ENCODE measurements around the gene TMEM119. TPM values are rescaled to one million over a fixed set of nuclear protein-coding genes. Genes with fewer than 3 reads are reported as not detected.

TMEM119 gene
- total and polyA plus RNA-seq, 9 of the 15 experiments (the other 6 are each of a cell fraction or from before 2014, with no cell fraction given): 0.18 TPM; not detected in 8

GRCh38 chr12:108582978-108583770 lies 14.7 kb downstream of the TMEM119 start:
- DNase-seq (ENCODE audit: extremely low read depth in 1 of 4, low spot score in 3 of 4) (no peak), ATAC-seq (no peak), FAIRE-seq (no peak)
- BruUV-seq (replicated peaks): no TSS peak
- no peak overlapping the region for H3K4me3 ChIP-seq
- peaks cover 0 to 5% of the 10 kb centered on the region in 2 experiments; a peak in 1 of 5 replicates for H3K4me1 ChIP-seq (replicated peaks in 1 of 2; ENCODE audit: control insufficient read depth in 2 of 2, insufficient read depth in 2 of 2, low read length in 2 of 2)
- no peaks in the 10 kb centered on the region for H3K79me2 ChIP-seq (ENCODE audit: control insufficient read depth, insufficient read depth, low read length)
- WGBS (ENCODE audit: insufficient coverage, low coverage, missing lambda C conversion rate): 2% methylated on average over 10 of the region's 10 CpGs
- H3K9ac ChIP-seq (ENCODE audit: insufficient read depth in 1 of 2, low read depth in 2 of 2, low read length in 2 of 2): peak overlapping the region in 1 of 2 experiments; percentile 62; a peak in 1 of 4 replicates
- no peaks in the 10 kb centered on the region; the same call in 1 of the 2 replicates for H4K20me1 ChIP-seq (replicated peaks; ENCODE audit: control insufficient read depth, insufficient read depth, low read length)
- in situ Hi-C loops (cut with MboI): no loop called here
- TF ChIP-seq SMAD3 (CRISPR knock-in tag; conservative IDR thresholded peaks at IDR 0.05): no peak
- TF ChIP-seq NFIC (IDR thresholded peaks at IDR 0.05): no peak
- peaks cover 2 to 46% of the 10 kb centered on the region in 2 experiments; a peak in 4 of 5 replicates for H3K27me3 ChIP-seq (ENCODE audit: control insufficient read depth in 2 of 2, insufficient read depth in 2 of 2, low read length in 2 of 2)
- ChIA-PET CTCF (ENCODE audit: low intra/inter-chr PET ratio) (no interaction called here), POLR2A (interaction anchor here (1.1 kb wide), 1 partner anchor 129 kb away, joined by 3 read pairs; no protein-coding TSS in a partner anchor)
- no peak overlapping the region for H3K27ac ChIP-seq (ENCODE audit: extremely low read depth, low read depth, low read length)
- no peaks in the 10 kb centered on the region for H3K9me1 ChIP-seq (ENCODE audit: control insufficient read depth, insufficient read depth, low read length)
- intact Hi-C loops (cut with micrococcal nuclease): no loop called here
- no peak overlapping the region for H3K4me2 ChIP-seq (ENCODE audit: insufficient read depth, low read length)
- no peaks in the 10 kb centered on the region for H3K36me3 ChIP-seq (ENCODE audit: control insufficient read depth, insufficient read depth, low read length)
- no peaks in the 10 kb centered on the region for H3K9me3 ChIP-seq (replicated peaks; ENCODE audit: control insufficient read depth, insufficient read depth, low read depth, low read length)
- no peak overlapping the region for H2AFZ ChIP-seq (ENCODE audit: low read depth, low read length)

- POLR2A ChIA-PET: interaction anchor here (1.1 kb wide), 1 partner anchor 128 kb away, joined by 3 read pairs; no protein-coding TSS in a partner anchor
- intact Hi-C loops (cut with micrococcal nuclease) (no loop called here), in situ Hi-C loops (cut with MboI) (no loop called here)
- H3K27ac ChIP-seq (ENCODE audit: extremely low read depth, low read depth, low read length): no peak overlapping the region
- CTCF ChIA-PET (ENCODE audit: low intra/inter-chr PET ratio): no interaction called here
- H3K36me3 ChIP-seq (ENCODE audit: control insufficient read depth, insufficient read depth, low read length): no peaks in the 10 kb centered on the region
- no peak overlapping the region for H3K9ac ChIP-seq (ENCODE audit: insufficient read depth in 1 of 2, low read depth in 2 of 2, low read length in 2 of 2)
- no peak overlapping the region for H3K4me3 ChIP-seq
- BruUV-seq (replicated peaks): no TSS peak
- no peak overlapping the region for H3K4me2 ChIP-seq (ENCODE audit: insufficient read depth, low read length)
- no peak for ATAC-seq
- no peaks in the 10 kb centered on the region for H3K79me2 ChIP-seq (ENCODE audit: control insufficient read depth, insufficient read depth, low read length)
- 1% methylated on average over 9 of the region's 9 CpGs for WGBS (ENCODE audit: insufficient coverage, low coverage, missing lambda C conversion rate)
- no peak overlapping the region for H2AFZ ChIP-seq (ENCODE audit: low read depth, low read length)
- peaks cover 0 to 5% of the 10 kb centered on the region in 2 experiments; a peak in 1 of 5 replicates for H3K4me1 ChIP-seq (replicated peaks in 1 of 2; ENCODE audit: control insufficient read depth in 2 of 2, insufficient read depth in 2 of 2, low read length in 2 of 2)
- H3K9me1 ChIP-seq (ENCODE audit: control insufficient read depth, insufficient read depth, low read length): no peaks in the 10 kb centered on the region
- H4K20me1 ChIP-seq (replicated peaks; ENCODE audit: control insufficient read depth, insufficient read depth, low read length): no peaks in the 10 kb centered on the region; the same call in 1 of the 2 replicates
- FAIRE-seq: no peak
- no peak for DNase-seq (ENCODE audit: extremely low read depth in 1 of 4, low spot score in 3 of 4)
- peaks cover 2 to 42% of the 10 kb centered on the region in 2 experiments; a peak in 4 of 5 replicates for H3K27me3 ChIP-seq (ENCODE audit: control insufficient read depth in 2 of 2, insufficient read depth in 2 of 2, low read length in 2 of 2)
- no peaks in the 10 kb centered on the region for H3K9me3 ChIP-seq (replicated peaks; ENCODE audit: control insufficient read depth, insufficient read depth, low read depth, low read length)
- no peak for TF ChIP-seq ZNF121 (CRISPR knock-in tag; conservative IDR thresholded peaks at IDR 0.05)
- no peak for TF ChIP-seq STAG1 (CRISPR knock-in tag; IDR thresholded peaks at IDR 0.05; ENCODE audit: borderline replicate concordance)
- TF ChIP-seq ZNF57 (CRISPR knock-in tag; IDR thresholded peaks at IDR 0.05): no peak
- TF ChIP-seq HDAC8 (tag; IDR thresholded peaks at IDR 0.05): no peak
- no peak for TF ChIP-seq CLOCK (CRISPR knock-in tag; IDR thresholded peaks at IDR 0.05; ENCODE audit: borderline replicate concordance)
- no peak for TF ChIP-seq NELFE (IDR thresholded peaks at IDR 0.05; ENCODE audit: insufficient read depth, insufficient read length)
- TF ChIP-seq ZNF76 (CRISPR knock-in tag; IDR thresholded peaks at IDR 0.05; ENCODE audit: borderline replicate concordance): no peak
- no peak for TF ChIP-seq CHD4 (IDR thresholded peaks at IDR 0.05; ENCODE audit: insufficient read depth, insufficient replicate concordance, low read depth, low read length, poor library complexity, severe bottlenecking)
- no peak for TF ChIP-seq MBD2 (IDR thresholded peaks at IDR 0.05; ENCODE audit: borderline replicate concordance, low read depth)
- TF ChIP-seq KAT7 (CRISPR knock-in tag; IDR thresholded peaks at IDR 0.05; ENCODE audit: borderline replicate concordance): no peak
- no peak for TF ChIP-seq SOX6 (IDR thresholded peaks at IDR 0.05)
These were observed 15.4 kb downstream of the TMEM119 start for GRCh38 chr12:108582509-108582908.
